Tibial nerve (tissue), 3 donors: ENCODE data around the gene SNX30.

Source experiments
- POLR2A ChIP-seq, 2 donors: fragments of 450-650 bp; IDR thresholded peaks; one replicate each; pipeline ENCODE4 v1.6.1; 2017; ENCODE audit warnings: antibody characterized with exemption in 2 of 2, mild to moderate bottlenecking in 2 of 2, moderate library complexity in 2 of 2
- TF ChIP-seq, protein P1 (sequence below), 5 experiments: fragments of 200-600 bp in 3 of 5; fragments of 450-650 bp in 2 of 5; sonication (generic) in 3 of 5; IDR thresholded peaks; one replicate each; pipeline ENCODE4 v1.5.1; 2016 to 2019; ENCODE audit warnings: antibody characterized with exemption in 5 of 5, mild to moderate bottlenecking in 3 of 5, moderate library complexity in 2 of 5

DNA sequence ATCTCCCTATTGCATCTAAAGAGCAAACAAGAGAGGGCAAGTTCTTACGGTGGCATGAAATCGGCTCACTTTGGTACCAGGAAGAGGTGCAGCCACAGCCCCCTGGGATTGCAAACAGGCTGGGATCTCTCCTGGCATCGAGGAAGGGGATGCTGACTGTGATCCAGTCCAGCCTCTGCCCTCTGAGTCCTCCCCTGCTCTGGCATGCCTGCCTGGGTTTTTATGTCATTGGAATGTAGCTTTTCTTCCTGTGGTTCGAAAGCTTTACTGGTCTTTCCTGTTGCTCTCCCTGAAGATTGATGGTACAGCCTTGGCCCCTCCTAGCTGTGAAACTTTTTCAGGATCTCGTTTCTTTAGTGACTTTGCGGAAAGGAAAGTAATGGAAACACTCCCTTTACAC, 133.5 kb downstream of the SNX30 start:
- TF ChIP-seq, protein P1, sequence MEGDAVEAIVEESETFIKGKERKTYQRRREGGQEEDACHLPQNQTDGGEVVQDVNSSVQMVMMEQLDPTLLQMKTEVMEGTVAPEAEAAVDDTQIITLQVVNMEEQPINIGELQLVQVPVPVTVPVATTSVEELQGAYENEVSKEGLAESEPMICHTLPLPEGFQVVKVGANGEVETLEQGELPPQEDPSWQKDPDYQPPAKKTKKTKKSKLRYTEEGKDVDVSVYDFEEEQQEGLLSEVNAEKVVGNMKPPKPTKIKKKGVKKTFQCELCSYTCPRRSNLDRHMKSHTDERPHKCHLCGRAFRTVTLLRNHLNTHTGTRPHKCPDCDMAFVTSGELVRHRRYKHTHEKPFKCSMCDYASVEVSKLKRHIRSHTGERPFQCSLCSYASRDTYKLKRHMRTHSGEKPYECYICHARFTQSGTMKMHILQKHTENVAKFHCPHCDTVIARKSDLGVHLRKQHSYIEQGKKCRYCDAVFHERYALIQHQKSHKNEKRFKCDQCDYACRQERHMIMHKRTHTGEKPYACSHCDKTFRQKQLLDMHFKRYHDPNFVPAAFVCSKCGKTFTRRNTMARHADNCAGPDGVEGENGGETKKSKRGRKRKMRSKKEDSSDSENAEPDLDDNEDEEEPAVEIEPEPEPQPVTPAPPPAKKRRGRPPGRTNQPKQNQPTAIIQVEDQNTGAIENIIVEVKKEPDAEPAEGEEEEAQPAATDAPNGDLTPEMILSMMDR (IDR thresholded peaks at IDR 0.05): no peak
- TF ChIP-seq POLR2A (IDR thresholded peaks at IDR 0.05): no peak
